GM18870 (cell line): ENCODE data around the gene CDK5RAP2.
"Not testable (repeated sequence)": the region's sequence is repeated elsewhere in the genome, so short reads cannot be mapped to it uniquely, and the experiment has no call there.

ENCODE experiments used
- ATAC-seq: cut with Tn5 transposase; IDR thresholded peaks from one replicate; pipeline ENCODE4 v1.9.1; 2021; ENCODE audit warnings: moderate library complexity; ENCODE audit not compliant: unreplicated experiment

CDK5RAP2 gene

DNA sequence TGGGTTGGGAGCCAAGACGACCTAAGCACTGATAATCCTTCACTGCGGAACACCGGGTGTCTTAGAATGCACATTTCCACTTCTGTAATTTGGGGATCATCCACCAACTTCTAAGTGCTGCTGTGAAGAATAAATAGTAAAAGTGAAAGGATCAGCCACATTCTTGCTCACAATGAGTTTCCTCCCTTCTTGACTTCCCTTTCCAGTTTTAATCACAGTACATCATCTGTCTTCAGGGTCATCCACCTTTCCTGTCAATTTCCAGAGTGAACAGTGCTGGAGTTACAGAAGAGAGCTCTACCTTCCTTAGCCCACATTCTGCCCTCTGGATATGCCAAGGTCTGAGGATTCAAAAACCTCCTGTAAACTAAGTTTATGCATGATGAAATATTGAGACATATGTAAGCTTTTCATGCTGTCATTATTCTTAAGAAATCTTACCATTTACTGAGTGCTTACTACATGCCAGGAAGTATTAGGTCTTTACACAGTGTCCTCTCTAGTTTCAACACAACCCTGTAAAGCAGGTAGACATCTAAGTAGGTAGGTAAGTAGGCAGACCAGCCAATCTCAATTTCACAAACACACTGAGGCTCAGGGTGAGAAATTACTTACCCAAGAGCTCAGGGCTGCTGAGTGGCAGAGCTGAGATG lies 105.2 kb downstream of the CDK5RAP2 start:
- no peak for ATAC-seq

DNA sequence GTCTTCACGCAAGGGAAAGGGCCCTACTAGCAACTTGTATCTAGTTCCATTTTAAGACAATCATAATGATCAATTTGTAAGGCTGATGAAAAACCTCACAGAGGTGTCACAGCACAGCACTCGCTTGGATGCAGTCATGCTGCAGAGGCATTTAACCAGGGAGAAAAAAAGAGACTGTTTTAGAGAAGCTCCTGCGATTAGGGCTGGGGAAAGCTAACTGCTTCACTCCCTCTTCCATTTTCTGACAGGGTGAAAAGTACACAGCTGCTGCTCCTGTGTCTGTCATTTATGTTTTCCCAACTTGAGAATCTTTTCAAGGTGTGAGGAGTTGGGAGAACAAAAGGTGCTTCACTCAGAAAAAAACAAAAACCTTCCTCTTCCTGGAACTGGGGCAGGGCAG lies 106.4 kb downstream of the CDK5RAP2 start:
- ATAC-seq, result no peak

DNA sequence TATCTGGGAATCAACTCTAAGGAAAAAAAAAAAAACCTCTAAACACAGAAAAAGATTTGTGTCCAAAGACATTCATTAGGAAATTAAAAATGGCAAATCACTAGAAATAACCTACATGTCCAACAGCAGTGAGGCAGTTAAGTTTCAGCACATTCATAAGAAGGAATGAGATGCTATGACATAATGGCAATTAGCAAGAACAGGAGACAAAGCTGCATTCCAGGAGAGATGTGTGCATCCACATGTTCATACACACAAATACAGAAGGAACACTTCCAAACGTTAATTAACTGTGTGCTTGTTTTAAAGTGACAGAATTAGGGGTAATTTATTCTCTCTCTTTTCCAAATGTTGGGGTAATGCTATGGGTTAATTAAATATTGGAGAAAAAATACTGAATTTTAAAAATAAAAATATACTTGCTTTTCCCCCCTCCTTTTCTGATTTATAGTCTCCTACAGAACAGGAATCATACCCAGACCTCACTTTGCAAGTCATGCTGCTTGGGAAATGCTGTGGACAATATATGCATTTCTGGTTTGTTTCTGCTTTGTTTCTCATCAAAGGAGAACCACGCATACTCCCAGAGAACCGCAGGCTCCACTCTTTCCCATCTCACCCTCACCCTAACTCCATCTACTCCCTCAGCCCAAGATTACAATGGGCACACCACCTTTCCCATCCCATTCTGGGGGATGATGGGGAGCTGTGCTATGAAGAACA lies 114.1 kb downstream of the CDK5RAP2 start:
- no peak for ATAC-seq

DNA sequence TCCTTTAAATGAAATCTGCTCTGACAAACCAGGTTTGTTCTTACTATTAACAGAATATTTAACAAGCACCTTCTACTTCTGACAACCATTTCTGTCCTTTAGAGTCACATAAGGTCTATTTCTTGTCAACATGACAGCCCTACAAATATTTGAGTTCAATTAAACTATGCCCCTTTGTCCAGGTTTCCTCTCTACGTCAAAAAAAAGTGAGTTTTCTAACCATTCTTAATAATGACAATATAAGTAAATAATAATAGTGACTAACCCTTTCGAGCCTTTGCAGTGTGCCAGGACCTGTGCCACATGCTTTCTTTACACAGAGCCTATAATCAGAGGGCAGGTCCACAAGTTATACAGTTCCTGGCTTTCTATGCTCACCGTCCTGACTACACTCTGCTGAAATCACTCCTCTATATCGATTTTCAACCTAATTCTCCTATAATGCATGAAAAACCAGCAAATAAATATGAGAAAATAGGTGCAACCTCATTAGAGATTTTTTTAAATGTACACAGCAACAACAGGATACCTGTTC lies 115.0 kb downstream of the CDK5RAP2 start:
- ATAC-seq, result no peak

DNA sequence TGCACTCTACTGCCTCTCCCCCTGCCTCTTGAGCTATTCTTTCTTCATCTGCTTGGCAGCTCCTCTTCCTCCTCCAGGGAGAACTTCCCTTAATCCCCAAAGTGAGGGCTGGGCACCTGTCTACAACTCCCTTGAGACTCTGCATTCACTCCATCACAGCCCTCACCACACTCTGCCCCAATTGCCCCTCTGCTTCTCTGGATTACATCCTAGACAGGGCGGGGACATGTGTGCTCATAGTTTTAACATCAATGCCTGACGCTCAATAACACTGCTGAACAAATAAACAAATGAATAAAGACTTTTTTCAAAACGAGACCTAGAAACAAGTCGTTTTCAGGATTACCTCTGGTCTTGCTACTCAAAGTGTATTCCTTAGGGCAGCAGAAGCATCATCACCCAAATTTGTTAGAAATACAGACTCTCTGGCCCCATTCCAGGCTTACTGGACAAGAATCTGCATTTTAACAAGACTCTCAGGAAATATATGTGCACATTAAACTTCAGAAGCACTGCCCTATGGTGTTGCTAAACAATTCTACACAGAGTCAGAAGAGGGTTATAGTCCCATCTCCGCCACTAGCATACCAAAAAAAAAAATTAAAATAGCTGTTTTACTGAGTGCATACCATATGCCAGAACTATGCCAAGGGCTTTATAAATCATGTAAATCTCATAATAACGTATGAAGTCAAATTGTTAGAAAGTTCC lies 115.6 kb downstream of the CDK5RAP2 start:
- ATAC-seq, result no peak

DNA sequence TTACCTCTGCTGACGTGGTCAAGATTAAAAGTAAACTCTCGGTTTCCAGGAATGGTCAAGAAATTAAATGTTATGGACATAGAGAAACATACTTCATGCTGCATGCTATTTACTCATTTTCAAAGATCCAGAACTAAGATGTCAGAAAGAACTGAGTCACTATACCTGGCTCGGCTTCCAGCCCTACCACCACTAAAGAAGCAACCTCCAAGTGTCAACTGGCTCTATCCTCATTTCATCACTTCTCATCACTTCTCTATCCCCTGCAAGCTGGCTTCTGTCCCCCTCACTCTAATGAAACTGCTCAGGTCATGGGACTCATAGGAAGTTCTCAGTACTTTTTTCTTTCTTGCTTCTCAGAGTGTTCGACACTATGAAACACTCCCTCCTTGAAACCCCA lies 116.2 kb downstream of the CDK5RAP2 start:
- ATAC-seq, result no peak

DNA sequence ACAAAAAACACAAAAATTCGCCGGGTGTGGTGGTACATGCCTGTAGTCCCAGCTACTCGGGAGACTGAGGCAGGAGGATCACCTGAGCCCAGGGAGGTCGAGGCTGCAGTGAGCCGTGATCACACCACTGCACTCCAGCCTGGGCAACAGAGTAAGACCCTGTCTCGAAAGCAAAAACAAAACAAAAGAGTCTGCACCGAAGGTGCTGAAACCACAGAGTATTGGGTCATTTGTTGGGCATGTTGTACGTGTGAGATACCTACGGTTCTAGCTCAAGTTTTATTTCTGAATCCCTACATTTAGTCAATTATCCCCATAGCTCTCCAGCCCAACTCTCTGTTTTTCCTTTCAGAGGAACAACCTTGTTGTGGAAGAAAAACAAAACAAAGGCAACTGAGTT lies 118.3 kb downstream of the CDK5RAP2 start:
- ATAC-seq, result not testable (repeated sequence)

DNA sequence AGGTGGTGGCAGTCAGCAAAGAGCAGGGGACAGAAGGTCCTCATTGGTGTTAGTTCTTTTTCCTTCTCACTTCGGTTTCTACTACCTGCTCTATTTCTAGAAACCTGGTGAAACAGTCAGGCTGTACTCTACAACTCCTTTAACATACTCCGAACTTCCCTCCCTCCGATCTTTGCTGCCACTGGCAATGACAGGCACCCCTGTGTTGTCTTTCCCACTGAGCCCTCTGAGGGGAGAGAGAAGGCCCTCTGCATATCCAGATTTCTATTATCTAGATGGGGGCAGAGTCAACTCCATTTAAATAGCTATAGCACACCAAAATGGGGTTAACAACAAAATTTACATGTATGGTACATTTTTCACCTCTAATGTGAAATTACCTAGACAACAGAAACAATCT lies 123.7 kb downstream of the CDK5RAP2 start:
- ATAC-seq, result no peak

DNA sequence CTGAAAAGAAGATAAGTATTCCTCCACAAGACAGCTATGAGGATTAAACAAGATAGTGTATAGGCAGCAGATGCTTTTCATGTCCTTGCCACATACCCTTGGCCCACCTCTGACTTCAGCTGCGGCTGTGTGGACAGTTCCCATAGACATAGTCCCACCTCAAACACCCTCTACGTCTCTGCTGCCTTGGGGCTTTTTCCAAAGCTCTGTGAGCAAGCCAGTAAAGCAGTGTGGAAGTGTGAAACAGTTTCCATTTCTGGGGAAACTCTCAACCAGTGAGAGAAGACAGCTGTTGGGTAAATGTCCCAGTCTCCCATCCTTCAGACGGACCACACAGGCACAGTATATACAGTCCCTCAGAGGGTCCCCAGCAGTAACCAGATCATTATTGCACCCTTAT lies 125.5 kb downstream of the CDK5RAP2 start:
- no peak for ATAC-seq

DNA sequence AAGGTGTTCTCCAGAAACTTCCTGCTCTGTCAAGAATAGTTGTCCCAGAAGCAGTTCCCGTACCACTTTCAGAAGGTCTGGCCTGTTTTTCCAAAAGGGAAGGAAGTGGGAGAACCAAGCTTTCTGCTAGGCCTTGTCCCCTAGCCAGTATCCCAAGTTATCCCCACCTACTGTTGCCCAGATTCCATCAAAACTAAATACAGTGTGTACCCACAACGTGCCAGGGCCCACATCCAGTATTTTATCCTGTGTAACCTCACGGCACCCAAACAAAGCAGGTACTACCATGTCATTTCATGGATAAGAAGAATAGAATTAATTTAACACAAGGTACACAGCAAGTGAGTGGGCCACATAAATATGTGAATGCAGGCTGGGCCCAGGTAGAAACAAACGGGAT lies 126.2 kb downstream of the CDK5RAP2 start:
- ATAC-seq, result no peak

DNA sequence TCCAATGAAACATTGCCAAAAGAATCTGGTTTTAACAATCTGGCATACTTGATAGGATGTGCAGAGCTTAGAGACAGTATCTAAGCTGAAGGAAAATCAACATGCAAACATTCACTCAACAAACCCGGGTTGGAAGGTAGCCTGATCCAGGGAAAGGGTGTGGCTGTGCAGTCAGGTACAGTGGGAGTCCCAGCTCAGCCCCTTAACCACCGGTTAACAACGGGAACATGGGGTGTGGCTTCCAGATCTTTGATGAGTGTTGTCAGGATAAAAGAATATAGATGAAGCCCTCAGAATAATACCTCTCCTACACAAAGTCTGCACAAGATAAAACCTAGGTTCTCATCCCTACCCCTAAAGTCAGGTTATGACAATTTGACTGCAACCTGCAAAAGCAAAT lies 127.3 kb downstream of the CDK5RAP2 start:
- ATAC-seq, result no peak

DNA sequence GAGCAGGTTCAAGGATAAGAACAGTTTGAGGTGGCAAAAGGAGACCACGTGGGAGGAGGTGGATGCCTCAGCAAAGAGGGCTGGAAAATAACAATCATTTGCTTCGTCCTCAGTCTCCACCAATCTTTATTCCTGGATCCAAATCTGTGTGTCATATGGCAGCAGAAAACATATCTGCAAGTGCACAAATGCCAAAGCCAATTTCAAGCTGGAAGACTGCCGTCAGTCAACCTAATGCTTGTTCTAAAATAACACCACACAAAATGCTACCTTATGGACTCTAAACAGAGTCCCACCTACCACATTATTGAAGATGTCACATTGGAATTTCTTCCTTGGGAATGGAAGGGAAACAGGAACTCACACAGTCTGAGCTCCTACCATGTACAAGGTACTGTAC lies 129.1 kb downstream of the CDK5RAP2 start:
- no peak for ATAC-seq

DNA sequence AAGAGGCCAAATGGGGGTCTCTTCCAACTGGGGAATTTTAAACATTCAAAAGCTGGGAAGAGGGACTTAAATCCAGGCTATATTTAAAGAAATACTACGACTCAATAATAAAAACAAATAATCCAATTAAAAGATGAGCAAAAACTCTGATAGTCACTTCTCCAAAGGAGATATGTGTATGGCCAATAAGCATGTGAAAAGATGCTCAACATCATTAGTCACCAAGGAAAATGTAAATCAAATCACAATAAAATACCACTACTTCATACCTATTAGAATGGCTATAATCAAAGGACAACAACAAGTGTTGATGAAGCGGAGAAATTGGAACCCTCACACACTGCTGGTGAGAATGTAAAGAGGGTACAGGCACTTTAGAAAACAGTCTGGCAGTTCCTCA lies 130.4 kb downstream of the CDK5RAP2 start:
- ATAC-seq, result no peak

DNA sequence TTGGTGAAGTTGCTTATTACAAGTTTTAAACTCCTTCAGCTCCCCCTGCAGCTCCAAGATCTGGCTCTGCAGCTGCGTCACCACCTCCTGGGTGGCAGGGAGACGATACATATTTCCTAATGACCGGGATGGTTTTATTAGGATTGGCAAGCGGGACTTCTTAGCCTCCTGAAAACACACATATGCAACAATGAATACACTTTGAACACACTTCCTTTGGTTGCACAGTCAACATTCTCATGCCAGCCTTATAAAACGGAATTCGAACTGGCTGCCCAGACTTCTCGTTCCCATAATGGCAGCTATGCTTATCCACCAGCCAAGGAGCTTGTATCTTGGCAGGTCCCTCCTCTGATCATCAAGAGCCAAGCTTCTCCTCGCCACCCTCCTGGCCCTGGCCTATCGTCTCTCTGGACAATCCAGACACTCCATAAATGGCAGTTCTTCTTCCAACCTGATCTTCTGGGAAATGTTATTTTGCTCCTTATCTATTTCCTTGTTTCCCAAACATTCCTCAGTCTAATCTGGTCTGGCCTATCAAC lies 131.9 kb downstream of the CDK5RAP2 start:
- no peak for ATAC-seq

DNA sequence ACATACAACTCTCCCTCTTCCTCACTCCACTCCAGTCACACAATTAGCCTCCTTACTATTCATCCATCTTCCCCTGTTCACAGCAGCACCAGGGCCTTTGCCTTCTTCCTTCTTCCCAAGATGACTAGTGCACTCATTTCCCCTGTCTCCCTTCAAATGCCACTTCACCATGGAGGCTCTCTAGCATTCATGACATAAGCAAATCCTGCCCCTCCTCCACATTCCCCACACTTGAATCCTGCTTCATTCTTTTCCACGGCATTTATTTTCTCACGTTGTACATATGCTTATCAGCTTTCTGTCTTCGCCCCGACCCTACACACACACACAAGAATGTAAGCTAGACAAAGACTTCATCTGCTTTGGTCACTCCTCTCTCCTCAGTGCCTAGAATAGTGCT lies 133.3 kb downstream of the CDK5RAP2 start:
- ATAC-seq, result no peak

DNA sequence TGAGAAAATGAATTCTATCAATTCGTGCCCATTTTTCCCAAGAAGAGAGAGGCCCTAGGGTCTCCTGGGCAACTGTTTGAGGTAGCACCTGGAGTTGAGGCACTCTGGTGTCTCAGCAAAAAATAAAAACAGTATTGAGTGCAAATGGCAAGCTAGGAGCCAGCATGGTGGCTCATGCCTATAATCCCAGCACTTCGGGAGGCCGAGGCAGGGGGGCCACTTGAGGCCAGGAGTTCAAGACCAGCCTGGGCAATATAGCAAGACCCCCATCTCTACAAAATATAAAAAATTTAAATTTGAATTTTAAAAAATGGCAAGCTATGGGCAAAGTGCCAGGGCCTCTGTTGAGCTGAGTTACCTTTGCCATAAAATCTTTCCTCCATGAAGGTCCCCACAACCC lies 136.0 kb downstream of the CDK5RAP2 start:
- no peak for ATAC-seq

DNA sequence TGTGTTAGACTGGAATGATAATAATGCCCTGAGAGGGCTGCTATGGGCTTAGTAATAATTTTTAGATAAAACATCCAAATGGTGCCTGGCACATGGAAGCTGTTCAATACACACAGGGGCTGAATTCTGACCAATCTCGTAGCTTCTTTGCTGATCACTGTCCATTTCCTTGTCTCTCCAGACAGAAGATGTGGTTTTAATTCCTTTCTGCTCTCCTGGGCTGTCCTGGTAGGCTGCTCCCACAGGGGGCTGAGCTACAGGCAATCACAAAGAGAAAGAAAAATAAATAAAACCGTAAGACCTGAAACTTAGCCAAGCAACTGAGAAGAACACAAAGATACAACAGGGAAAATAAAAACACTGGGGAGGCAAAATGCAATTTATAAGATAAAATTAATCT lies 136.5 kb downstream of the CDK5RAP2 start:
- no peak for ATAC-seq

DNA sequence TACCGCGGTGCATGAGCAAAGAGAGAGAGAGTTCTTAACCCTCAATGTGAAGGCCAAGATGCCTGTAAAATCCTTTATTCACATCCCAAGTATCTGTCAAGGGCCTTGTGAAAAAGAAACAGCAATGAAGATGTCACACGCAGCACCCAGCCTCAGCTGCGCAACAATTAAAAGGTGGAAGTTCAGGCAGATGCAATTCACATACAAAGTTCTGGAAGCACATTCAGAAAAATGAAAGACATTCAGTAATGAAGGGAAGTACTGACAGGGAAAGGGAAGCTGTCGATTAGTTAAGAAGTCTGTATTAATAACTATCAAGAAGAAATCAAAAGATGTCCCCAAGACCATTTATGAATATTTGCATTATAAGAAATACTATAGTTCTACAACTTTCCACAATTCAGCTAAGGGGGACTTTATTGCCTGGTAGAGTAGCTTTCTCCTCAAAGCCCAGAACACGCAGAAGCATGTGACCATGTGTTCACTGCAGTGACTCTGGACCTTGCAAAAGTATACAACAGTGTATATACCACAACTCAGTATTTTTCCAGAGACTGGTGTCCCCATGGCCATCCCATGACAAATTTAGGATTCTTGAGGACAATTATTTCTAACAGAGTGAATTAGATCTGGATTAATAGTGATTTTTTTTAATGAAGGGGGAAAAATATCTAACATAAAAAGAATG lies 137.5 kb downstream of the CDK5RAP2 start:
- ATAC-seq, result no peak

DNA sequence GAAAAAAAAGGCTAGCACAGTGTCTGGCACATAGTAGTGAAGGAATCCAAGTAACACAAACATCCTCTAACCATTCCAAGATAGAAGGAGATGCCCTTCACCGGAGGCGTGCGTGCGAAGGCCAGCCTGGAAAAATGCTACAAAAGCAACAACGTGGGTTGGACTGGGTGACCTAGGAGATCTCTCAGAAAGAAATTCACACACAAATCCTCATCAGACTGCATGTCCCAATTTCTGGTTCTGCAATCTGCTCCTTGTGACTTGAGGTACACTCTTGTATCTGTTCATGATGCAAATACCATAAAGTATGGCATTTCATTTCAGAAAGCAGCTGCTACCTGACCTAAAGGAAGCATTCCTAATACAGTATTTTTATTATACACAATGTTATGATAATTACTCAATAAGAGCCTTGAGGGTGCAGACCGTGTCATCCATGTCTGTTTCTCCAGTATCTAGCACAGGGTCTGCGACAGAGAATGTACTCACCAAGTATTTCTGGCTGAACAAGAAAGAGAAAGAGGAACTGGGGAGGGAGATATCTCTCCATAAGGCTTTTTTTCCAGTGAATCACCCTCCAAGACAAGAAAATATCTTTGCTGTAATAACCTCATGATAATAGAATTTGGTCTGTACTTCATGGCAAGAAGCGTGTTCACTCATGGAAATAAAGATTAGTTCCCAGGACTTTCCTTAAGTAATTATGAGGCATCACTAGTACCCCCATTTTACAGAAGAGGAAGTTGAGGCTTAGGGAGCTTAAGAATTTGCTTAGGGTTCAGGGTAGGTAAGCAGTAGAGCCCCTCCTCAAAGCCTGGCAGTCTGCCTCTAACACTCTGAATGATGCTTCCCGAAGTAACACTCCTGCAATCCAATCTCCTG lies 138.3 kb downstream of the CDK5RAP2 start:
- ATAC-seq, result no peak

DNA sequence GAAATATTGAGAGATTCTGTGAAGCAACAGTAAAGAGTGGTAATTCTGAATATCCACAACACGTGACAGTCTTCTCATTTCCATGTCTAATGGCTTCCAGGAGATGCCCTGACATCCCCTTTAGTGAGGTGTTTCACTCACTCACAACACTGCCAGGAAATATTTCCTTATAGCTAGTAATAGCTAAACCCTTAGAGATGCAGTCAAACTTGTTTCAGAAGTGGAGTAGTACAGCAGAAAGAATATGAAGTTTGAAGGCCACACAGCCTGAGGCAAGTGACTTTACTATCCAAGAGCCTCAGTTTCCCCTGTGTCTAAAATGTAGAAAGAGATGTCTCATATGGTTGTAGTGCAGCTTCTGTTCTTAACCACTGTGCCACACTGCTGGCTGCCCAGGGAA lies 139.2 kb downstream of the CDK5RAP2 start:
- no peak for ATAC-seq
